ENCODE results near the gene IL18. TPM values are rescaled to one million over a fixed set of nuclear protein-coding genes. Genes with fewer than 3 reads are reported as not detected.

Gene IL18
- total and polyA plus RNA-seq, 2 experiments from 2014 or later, result 0.28 to 1.7 TPM

DNA sequence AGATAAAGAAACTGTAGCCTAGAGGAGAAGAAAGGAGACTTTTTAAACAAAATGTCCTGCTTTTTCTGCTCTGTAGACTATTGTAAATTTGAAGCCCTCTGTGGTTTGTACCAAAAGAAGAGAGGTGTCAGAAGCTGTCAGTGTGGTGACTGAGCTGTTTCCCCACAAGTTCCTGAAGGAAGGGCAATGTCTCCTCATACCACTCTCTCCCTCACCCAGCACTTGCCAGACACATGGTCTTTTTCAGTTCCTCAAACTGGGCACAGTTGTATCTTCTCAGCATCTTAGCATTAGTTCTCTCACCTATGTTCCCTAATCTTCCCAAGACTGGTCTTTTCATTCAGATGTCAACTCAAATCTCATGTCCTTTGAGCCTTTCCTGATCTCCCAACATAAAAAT lies 15.7 kb upstream of the IL18 start (continued):
- TF ChIP-seq, protein P1, sequence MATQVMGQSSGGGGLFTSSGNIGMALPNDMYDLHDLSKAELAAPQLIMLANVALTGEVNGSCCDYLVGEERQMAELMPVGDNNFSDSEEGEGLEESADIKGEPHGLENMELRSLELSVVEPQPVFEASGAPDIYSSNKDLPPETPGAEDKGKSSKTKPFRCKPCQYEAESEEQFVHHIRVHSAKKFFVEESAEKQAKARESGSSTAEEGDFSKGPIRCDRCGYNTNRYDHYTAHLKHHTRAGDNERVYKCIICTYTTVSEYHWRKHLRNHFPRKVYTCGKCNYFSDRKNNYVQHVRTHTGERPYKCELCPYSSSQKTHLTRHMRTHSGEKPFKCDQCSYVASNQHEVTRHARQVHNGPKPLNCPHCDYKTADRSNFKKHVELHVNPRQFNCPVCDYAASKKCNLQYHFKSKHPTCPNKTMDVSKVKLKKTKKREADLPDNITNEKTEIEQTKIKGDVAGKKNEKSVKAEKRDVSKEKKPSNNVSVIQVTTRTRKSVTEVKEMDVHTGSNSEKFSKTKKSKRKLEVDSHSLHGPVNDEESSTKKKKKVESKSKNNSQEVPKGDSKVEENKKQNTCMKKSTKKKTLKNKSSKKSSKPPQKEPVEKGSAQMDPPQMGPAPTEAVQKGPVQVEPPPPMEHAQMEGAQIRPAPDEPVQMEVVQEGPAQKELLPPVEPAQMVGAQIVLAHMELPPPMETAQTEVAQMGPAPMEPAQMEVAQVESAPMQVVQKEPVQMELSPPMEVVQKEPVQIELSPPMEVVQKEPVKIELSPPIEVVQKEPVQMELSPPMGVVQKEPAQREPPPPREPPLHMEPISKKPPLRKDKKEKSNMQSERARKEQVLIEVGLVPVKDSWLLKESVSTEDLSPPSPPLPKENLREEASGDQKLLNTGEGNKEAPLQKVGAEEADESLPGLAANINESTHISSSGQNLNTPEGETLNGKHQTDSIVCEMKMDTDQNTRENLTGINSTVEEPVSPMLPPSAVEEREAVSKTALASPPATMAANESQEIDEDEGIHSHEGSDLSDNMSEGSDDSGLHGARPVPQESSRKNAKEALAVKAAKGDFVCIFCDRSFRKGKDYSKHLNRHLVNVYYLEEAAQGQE (IDR thresholded peaks at IDR 0.05; ENCODE audit: unreplicated experiment), result no peak
- no peak for TF ChIP-seq JUNB (IDR thresholded peaks at IDR 0.05; ENCODE audit: unreplicated experiment)
- TF ChIP-seq NANOG (IDR thresholded peaks at IDR 0.05; ENCODE audit: borderline replicate concordance), result no peak
- TF ChIP-seq POLR2AphosphoS5 (IDR thresholded peaks at IDR 0.05; ENCODE audit: low read depth), result no peak
- TF ChIP-seq, protein P2, sequence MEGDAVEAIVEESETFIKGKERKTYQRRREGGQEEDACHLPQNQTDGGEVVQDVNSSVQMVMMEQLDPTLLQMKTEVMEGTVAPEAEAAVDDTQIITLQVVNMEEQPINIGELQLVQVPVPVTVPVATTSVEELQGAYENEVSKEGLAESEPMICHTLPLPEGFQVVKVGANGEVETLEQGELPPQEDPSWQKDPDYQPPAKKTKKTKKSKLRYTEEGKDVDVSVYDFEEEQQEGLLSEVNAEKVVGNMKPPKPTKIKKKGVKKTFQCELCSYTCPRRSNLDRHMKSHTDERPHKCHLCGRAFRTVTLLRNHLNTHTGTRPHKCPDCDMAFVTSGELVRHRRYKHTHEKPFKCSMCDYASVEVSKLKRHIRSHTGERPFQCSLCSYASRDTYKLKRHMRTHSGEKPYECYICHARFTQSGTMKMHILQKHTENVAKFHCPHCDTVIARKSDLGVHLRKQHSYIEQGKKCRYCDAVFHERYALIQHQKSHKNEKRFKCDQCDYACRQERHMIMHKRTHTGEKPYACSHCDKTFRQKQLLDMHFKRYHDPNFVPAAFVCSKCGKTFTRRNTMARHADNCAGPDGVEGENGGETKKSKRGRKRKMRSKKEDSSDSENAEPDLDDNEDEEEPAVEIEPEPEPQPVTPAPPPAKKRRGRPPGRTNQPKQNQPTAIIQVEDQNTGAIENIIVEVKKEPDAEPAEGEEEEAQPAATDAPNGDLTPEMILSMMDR (conservative IDR thresholded peaks at IDR 0.05; ENCODE audit: low read depth in 2 of 2), result no peak

DNA sequence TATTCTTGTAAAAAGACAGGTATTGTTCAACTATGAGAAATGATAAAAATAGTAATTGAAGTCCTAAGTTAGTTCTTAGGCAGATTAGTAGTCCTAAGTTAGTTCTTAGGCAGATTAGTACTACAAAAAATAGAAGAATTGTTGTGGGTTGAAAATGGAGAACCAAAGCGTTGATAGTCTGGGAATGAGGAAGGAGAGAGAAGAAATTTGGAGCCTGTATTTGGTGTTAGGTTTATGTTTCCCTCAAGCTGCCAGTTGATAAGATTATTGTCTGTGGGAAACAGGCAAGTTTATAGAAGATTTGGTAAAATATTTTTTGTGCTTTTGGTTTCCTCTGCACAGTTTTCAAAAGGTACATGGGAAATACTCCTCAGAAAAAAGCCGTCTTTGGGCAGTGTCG lies 15.0 kb upstream of the IL18 start:
- Mint-ChIP-seq H3K27ac (no peak overlapping the region), H3K4me1 (no peaks in the 10 kb centered on the region; the same call in 2 of the 3 replicates), H3K36me3 (ENCODE audit: low read depth) (no peaks in the 10 kb centered on the region; the same call in 2 of the 3 replicates), H3K9me3 (no peaks in the 10 kb centered on the region), H3K27me3 (ENCODE audit: insufficient read depth, low read depth, poor library complexity) (peaks cover 4% of the 10 kb centered on the region), H3K4me3 (no peak overlapping the region)
- Histone ChIP-seq H2AFZ (no peak overlapping the region), H3K27ac (ENCODE audit: low read depth) (no peak overlapping the region), H3F3A (replicated peaks; ENCODE audit: low read depth) (no peaks in the 10 kb centered on the region), H3K36me3 (ENCODE audit: insufficient read depth) (no peaks in the 10 kb centered on the region), H4K20me1 (replicated peaks; ENCODE audit: insufficient read depth) (no peaks in the 10 kb centered on the region), H3K9me2 (ENCODE audit: insufficient read depth) (no peaks in the 10 kb centered on the region), H3K79me2 (replicated peaks; ENCODE audit: insufficient read depth) (no peaks in the 10 kb centered on the region), H3K4me2 (no peak overlapping the region), H3K4me1 (ENCODE audit: insufficient read depth) (no peaks in the 10 kb centered on the region; the same call in 1 of the 2 replicates), H3K27me3 (ENCODE audit: insufficient read depth) (no peaks in the 10 kb centered on the region), H3K4me3 (no peak overlapping the region)
- DNase-seq (ENCODE audit: low spot score) (no peak), ATAC-seq (no peak)
- TF ChIP-seq ZNF331 (CRISPR knock-in tag; IDR thresholded peaks at IDR 0.05; ENCODE audit: low read depth) (no peak), STAT1 (IDR thresholded peaks at IDR 0.05; ENCODE audit: unreplicated experiment) (no peak), POLR2AphosphoS5 (IDR thresholded peaks at IDR 0.05; ENCODE audit: low read depth) (no peak), JUNB (IDR thresholded peaks at IDR 0.05; ENCODE audit: unreplicated experiment) (no peak)
- TF ChIP-seq, protein P1 (IDR thresholded peaks at IDR 0.05; ENCODE audit: unreplicated experiment), result no peak
- TF ChIP-seq, protein P2 (conservative IDR thresholded peaks at IDR 0.05; ENCODE audit: low read depth in 2 of 2), result no peak
- TF ChIP-seq, protein P3, sequence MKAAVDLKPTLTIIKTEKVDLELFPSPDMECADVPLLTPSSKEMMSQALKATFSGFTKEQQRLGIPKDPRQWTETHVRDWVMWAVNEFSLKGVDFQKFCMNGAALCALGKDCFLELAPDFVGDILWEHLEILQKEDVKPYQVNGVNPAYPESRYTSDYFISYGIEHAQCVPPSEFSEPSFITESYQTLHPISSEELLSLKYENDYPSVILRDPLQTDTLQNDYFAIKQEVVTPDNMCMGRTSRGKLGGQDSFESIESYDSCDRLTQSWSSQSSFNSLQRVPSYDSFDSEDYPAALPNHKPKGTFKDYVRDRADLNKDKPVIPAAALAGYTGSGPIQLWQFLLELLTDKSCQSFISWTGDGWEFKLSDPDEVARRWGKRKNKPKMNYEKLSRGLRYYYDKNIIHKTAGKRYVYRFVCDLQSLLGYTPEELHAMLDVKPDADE (IDR thresholded peaks at IDR 0.05), result no peak

Measured in GM23338 (cell line).